ENCODE data around the gene MYCBP2.

Gene MYCBP2

GRCh38 chr13:77026861-77027621, 299.9 kb downstream of the MYCBP2 start, which contains the start of gene FBXL3:
TSS of gene FBXL3 (minus strand) at chr13:77027159. CDS start at chr13:77021860, 5,299 bp downstream.
- peak within 1 kb of the TSS; percentile 98 for H3K4me3 ChIP-seq (ENCODE audit: low read depth, low read length)
- H3K4me1 ChIP-seq (ENCODE audit: control insufficient read depth, insufficient read depth, low read length) = 0 out of 2 replicates have a peak, but pooled peaks cover 2% of the 10 kb centered on the region
- CTCF ChIA-PET = interaction anchor here (0.6 to 0.9 kb wide), 4 partner anchors 370 to 1331 kb away, joined by 3 read pairs; no protein-coding TSS in a partner anchor
- POLR2A ChIA-PET = interaction anchor here (0.6 to 1.3 kb wide), 5 partner anchors 10 to 300 kb away, joined by 3 to 5 read pairs (median 3); partner anchors contain the start of gene MYCBP2
- peaks cover 0 to 11% of the 10 kb centered on the region in 2 experiments; a peak in 1 of 3 replicates for H3K36me3 ChIP-seq (ENCODE audit: control insufficient read depth in 2 of 2, insufficient read depth in 1 of 2, low read length in 2 of 2)
- H3K9me3 ChIP-seq (ENCODE audit: control insufficient read depth, insufficient read depth, low read depth, low read length) = no peaks in the 10 kb centered on the region
- H3K27ac ChIP-seq (ENCODE audit: extremely low read depth, low read depth, low read length) = peak within 1 kb of the TSS; percentile 92
- TF ChIP-seq HOXC10 (CRISPR knock-in tag; IDR thresholded peaks at IDR 0.05) = no peak
- no peak for TF ChIP-seq SCRT2 (tag by site-specific recombination; IDR thresholded peaks at IDR 0.05)
- peak; percentile 61 for TF ChIP-seq GLIS2 (tag by site-specific recombination; IDR thresholded peaks at IDR 0.05)
- peak; percentile 46 for TF ChIP-seq ZNF677 (tag by site-specific recombination; IDR thresholded peaks at IDR 0.05)
- TF ChIP-seq EGR2 (tag by site-specific recombination; IDR thresholded peaks at IDR 0.05; ENCODE audit: low read depth) = 0 out of 2 replicates have a peak, but pooled peaks have one; percentile 10
- no peak for TF ChIP-seq TCF7L2 (IDR thresholded peaks at IDR 0.05; ENCODE audit: borderline replicate concordance, low read depth, low read length)
- TF ChIP-seq, protein P1, sequence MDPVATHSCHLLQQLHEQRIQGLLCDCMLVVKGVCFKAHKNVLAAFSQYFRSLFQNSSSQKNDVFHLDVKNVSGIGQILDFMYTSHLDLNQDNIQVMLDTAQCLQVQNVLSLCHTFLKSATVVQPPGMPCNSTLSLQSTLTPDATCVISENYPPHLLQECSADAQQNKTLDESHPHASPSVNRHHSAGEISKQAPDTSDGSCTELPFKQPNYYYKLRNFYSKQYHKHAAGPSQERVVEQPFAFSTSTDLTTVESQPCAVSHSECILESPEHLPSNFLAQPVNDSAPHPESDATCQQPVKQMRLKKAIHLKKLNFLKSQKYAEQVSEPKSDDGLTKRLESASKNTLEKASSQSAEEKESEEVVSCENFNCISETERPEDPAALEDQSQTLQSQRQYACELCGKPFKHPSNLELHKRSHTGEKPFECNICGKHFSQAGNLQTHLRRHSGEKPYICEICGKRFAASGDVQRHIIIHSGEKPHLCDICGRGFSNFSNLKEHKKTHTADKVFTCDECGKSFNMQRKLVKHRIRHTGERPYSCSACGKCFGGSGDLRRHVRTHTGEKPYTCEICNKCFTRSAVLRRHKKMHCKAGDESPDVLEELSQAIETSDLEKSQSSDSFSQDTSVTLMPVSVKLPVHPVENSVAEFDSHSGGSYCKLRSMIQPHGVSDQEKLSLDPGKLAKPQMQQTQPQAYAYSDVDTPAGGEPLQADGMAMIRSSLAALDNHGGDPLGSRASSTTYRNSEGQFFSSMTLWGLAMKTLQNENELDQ (tag by site-specific recombination; IDR thresholded peaks at IDR 0.05; ENCODE audit: low read depth) = no peak
- TF ChIP-seq ZSCAN16 (tag by site-specific recombination; IDR thresholded peaks at IDR 0.05) = peak; percentile 86
- TF ChIP-seq ZIC2 (tag by site-specific recombination; IDR thresholded peaks at IDR 0.05) = 0 out of 2 replicates have a peak, but pooled peaks have one; percentile 17
- 0 out of 2 replicates have a peak, but pooled peaks have one; percentile 13 for TF ChIP-seq ZBTB11 (tag by site-specific recombination; conservative IDR thresholded peaks at IDR 0.05; ENCODE audit: low read depth)
- TF ChIP-seq ZNF600 (tag by site-specific recombination; IDR thresholded peaks at IDR 0.05) = peak; percentile 61; the same call in 1 of the 2 replicates
- peak; percentile 97 for TF ChIP-seq ZNF335 (tag by site-specific recombination; conservative IDR thresholded peaks at IDR 0.05)
- TF ChIP-seq ZNF391 (tag by site-specific recombination; IDR thresholded peaks at IDR 0.05; ENCODE audit: borderline replicate concordance, low read depth) = peak; percentile 43; the same call in 1 of the 2 replicates
- 0 out of 2 replicates have a peak, but pooled peaks have one; percentile 26 for TF ChIP-seq ZNF501 (tag by site-specific recombination; IDR thresholded peaks at IDR 0.05)
- no peak for TF ChIP-seq ZXDB (tag by site-specific recombination; IDR thresholded peaks at IDR 0.05)
- TF ChIP-seq ZBTB8A (tag by site-specific recombination; IDR thresholded peaks at IDR 0.05) = peak; percentile 18; the same call in 1 of the 2 replicates
- 0 out of 2 replicates have a peak, but pooled peaks have one; percentile 21 for TF ChIP-seq ZBTB20 (tag by site-specific recombination; IDR thresholded peaks at IDR 0.05)
- TF ChIP-seq ZNF561 (tag by site-specific recombination; IDR thresholded peaks at IDR 0.05; ENCODE audit: borderline replicate concordance) = peak; percentile 52; the same call in 1 of the 2 replicates
- TF ChIP-seq, protein P2, sequence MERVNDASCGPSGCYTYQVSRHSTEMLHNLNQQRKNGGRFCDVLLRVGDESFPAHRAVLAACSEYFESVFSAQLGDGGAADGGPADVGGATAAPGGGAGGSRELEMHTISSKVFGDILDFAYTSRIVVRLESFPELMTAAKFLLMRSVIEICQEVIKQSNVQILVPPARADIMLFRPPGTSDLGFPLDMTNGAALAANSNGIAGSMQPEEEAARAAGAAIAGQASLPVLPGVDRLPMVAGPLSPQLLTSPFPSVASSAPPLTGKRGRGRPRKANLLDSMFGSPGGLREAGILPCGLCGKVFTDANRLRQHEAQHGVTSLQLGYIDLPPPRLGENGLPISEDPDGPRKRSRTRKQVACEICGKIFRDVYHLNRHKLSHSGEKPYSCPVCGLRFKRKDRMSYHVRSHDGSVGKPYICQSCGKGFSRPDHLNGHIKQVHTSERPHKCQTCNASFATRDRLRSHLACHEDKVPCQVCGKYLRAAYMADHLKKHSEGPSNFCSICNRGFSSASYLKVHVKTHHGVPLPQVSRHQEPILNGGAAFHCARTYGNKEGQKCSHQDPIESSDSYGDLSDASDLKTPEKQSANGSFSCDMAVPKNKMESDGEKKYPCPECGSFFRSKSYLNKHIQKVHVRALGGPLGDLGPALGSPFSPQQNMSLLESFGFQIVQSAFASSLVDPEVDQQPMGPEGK (tag by site-specific recombination; IDR thresholded peaks at IDR 0.05) = peak; percentile 63
- peak; percentile 76 for TF ChIP-seq ZBTB17 (tag by site-specific recombination; IDR thresholded peaks at IDR 0.05)
- TF ChIP-seq ZBTB7A (tag by site-specific recombination; IDR thresholded peaks at IDR 0.05; ENCODE audit: low read depth) = no peak
- TF ChIP-seq KLF1 (tag by site-specific recombination; IDR thresholded peaks at IDR 0.05) = peak; percentile 33; the same call in 1 of the 2 replicates
- peak; percentile 79 for TF ChIP-seq KLF10 (tag by site-specific recombination; IDR thresholded peaks at IDR 0.05)
- TF ChIP-seq ZSCAN30 (tag by site-specific recombination; IDR thresholded peaks at IDR 0.05) = peak; percentile 32
- TF ChIP-seq WT1 (tag by site-specific recombination; IDR thresholded peaks at IDR 0.05) = peak; percentile 31; the same call in 1 of the 2 replicates
- peak; percentile 73 for TF ChIP-seq SP7 (tag by site-specific recombination; IDR thresholded peaks at IDR 0.05)
- TF ChIP-seq GLIS1 (tag by site-specific recombination; IDR thresholded peaks at IDR 0.05) = peak; percentile 52; the same call in 1 of the 2 replicates
- 0 out of 2 replicates have a peak, but pooled peaks have one; percentile 54 for TF ChIP-seq KLF9 (tag by site-specific recombination; IDR thresholded peaks at IDR 0.05; ENCODE audit: low read depth)
- TF ChIP-seq ZNF140 (tag by site-specific recombination; IDR thresholded peaks at IDR 0.05) = no peak

All from HEK293 (cell line).